Measurements from ENCODE around the gene ULK4.

The ULK4 gene

DNA sequence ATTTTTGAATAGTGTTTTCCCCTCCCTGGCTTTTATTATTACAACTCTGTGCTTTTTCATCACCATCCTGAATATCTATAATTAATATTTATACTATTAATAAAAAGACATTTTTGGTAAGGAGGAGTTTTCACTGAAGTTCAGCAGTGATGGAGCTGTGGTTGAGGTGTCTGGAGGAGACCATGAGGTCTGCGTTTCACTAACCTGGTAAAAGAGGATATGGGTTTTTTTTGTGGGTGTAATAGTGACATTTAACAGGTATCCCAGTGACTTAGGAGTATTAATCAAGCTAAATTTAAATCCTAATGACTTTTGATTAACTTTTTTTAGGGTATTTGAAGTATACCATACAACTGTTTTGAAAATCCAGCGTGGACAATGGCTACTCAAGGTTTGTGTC lies 738.2 kb downstream of the ULK4 start:
- Histone ChIP-seq H3K36me3 (ENCODE audit: control insufficient read depth in 2 of 2, insufficient read depth in 1 of 2, low read length in 2 of 2) (peaks cover 4 to 51% of the 10 kb centered on the region in 2 experiments), H3K4me1 (ENCODE audit: control insufficient read depth, insufficient read depth, low read length) (no peaks in the 10 kb centered on the region; the same call in 1 of the 2 replicates), H3K4me3 (ENCODE audit: low read depth, low read length) (no peak overlapping the region), H3K27ac (ENCODE audit: extremely low read depth, low read depth, low read length) (no peak overlapping the region), H3K9me3 (ENCODE audit: control insufficient read depth, insufficient read depth, low read depth, low read length) (no peaks in the 10 kb centered on the region)
- POLR2A ChIA-PET: no interaction called here
- CTCF ChIA-PET: no interaction called here
- no peak for TF ChIP-seq HOXD13 (CRISPR knock-in tag; IDR thresholded peaks at IDR 0.05; ENCODE audit: borderline replicate concordance)
- TF ChIP-seq, protein P1, sequence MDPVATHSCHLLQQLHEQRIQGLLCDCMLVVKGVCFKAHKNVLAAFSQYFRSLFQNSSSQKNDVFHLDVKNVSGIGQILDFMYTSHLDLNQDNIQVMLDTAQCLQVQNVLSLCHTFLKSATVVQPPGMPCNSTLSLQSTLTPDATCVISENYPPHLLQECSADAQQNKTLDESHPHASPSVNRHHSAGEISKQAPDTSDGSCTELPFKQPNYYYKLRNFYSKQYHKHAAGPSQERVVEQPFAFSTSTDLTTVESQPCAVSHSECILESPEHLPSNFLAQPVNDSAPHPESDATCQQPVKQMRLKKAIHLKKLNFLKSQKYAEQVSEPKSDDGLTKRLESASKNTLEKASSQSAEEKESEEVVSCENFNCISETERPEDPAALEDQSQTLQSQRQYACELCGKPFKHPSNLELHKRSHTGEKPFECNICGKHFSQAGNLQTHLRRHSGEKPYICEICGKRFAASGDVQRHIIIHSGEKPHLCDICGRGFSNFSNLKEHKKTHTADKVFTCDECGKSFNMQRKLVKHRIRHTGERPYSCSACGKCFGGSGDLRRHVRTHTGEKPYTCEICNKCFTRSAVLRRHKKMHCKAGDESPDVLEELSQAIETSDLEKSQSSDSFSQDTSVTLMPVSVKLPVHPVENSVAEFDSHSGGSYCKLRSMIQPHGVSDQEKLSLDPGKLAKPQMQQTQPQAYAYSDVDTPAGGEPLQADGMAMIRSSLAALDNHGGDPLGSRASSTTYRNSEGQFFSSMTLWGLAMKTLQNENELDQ (tag by site-specific recombination; IDR thresholded peaks at IDR 0.05; ENCODE audit: low read depth): no peak
- TF ChIP-seq YY1 (tag by site-specific recombination; IDR thresholded peaks at IDR 0.05): no peak
- TF ChIP-seq, protein P2, sequence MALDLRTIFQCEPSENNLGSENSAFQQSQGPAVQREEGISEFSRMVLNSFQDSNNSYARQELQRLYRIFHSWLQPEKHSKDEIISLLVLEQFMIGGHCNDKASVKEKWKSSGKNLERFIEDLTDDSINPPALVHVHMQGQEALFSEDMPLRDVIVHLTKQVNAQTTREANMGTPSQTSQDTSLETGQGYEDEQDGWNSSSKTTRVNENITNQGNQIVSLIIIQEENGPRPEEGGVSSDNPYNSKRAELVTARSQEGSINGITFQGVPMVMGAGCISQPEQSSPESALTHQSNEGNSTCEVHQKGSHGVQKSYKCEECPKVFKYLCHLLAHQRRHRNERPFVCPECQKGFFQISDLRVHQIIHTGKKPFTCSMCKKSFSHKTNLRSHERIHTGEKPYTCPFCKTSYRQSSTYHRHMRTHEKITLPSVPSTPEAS (tag by site-specific recombination; IDR thresholded peaks at IDR 0.05): no peak
- TF ChIP-seq, protein P3, sequence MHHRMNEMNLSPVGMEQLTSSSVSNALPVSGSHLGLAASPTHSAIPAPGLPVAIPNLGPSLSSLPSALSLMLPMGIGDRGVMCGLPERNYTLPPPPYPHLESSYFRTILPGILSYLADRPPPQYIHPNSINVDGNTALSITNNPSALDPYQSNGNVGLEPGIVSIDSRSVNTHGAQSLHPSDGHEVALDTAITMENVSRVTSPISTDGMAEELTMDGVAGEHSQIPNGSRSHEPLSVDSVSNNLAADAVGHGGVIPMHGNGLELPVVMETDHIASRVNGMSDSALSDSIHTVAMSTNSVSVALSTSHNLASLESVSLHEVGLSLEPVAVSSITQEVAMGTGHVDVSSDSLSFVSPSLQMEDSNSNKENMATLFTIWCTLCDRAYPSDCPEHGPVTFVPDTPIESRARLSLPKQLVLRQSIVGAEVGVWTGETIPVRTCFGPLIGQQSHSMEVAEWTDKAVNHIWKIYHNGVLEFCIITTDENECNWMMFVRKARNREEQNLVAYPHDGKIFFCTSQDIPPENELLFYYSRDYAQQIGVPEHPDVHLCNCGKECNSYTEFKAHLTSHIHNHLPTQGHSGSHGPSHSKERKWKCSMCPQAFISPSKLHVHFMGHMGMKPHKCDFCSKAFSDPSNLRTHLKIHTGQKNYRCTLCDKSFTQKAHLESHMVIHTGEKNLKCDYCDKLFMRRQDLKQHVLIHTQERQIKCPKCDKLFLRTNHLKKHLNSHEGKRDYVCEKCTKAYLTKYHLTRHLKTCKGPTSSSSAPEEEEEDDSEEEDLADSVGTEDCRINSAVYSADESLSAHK (tag by site-specific recombination; IDR thresholded peaks at IDR 0.05): no peak
- no peak for TF ChIP-seq ZNF791 (tag by site-specific recombination; IDR thresholded peaks at IDR 0.05)
- TF ChIP-seq ZNF335 (tag by site-specific recombination; conservative IDR thresholded peaks at IDR 0.05): no peak
- TF ChIP-seq, protein P4, sequence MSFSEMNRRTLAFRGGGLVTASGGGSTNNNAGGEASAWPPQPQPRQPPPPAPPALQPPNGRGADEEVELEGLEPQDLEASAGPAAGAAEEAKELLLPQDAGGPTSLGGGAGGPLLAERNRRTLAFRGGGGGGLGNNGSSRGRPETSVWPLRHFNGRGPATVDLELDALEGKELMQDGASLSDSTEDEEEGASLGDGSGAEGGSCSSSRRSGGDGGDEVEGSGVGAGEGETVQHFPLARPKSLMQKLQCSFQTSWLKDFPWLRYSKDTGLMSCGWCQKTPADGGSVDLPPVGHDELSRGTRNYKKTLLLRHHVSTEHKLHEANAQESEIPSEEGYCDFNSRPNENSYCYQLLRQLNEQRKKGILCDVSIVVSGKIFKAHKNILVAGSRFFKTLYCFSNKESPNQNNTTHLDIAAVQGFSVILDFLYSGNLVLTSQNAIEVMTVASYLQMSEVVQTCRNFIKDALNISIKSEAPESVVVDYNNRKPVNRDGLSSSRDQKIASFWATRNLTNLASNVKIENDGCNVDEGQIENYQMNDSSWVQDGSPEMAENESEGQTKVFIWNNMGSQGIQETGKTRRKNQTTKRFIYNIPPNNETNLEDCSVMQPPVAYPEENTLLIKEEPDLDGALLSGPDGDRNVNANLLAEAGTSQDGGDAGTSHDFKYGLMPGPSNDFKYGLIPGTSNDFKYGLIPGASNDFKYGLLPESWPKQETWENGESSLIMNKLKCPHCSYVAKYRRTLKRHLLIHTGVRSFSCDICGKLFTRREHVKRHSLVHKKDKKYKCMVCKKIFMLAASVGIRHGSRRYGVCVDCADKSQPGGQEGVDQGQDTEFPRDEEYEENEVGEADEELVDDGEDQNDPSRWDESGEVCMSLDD (tag by site-specific recombination; IDR thresholded peaks at IDR 0.05): no peak
- TF ChIP-seq ZNF623 (tag by site-specific recombination; IDR thresholded peaks at IDR 0.05): no peak

DNA sequence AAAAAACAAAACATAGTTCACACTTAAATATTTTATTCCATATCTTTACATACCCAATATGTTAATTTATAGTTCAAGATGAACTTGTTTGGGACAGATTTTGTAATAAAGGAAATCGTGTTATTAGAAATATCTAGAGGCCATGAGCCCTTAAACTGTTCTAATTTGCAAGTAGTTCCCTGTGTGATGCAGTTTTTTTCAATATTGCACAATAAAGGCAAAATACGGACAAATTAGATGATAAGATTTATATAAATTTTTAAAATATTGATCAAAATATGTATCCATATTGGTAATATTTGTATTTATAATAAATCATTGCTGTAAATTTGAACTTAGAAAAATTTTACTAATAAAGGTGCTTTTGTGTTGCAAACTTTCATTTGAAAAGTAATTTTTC lies 738.8 kb downstream of the ULK4 start:
- Histone ChIP-seq H3K4me3 (ENCODE audit: low read depth, low read length) (no peak overlapping the region), H3K27ac (ENCODE audit: extremely low read depth, low read depth, low read length) (no peak overlapping the region), H3K4me1 (ENCODE audit: control insufficient read depth, insufficient read depth, low read length) (no peaks in the 10 kb centered on the region; the same call in 1 of the 2 replicates), H3K9me3 (ENCODE audit: control insufficient read depth, insufficient read depth, low read depth, low read length) (no peaks in the 10 kb centered on the region), H3K36me3 (ENCODE audit: control insufficient read depth in 2 of 2, insufficient read depth in 1 of 2, low read length in 2 of 2) (peaks cover 4 to 45% of the 10 kb centered on the region in 2 experiments)
- POLR2A ChIA-PET: no interaction called here
- TF ChIP-seq ZNF37A (tag by site-specific recombination; IDR thresholded peaks at IDR 0.05) (no peak), ZNF2 (tag by site-specific recombination; IDR thresholded peaks at IDR 0.05) (no peak)
- CTCF ChIA-PET: no interaction called here

DNA sequence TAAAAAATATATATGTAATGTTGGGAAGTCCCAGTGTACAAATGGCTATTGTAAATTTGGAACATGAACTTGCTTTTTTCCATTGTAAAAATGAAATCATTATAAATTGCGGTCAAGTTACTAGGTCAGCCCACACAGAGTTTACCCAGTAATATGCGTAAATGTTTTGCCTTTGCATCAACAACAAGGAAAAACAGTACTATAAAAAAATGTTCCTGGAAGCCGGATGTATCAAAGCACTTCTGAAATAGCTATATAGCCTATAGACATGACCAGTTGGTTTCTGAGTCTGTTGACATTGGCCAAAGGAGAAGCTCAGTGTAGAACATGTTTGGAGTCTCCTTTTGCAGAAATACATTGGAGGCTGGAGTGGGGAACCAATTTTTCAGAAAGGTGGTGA lies 739.4 kb downstream of the ULK4 start:
- Histone ChIP-seq H3K4me1 (ENCODE audit: control insufficient read depth, insufficient read depth, low read length) (no peaks in the 10 kb centered on the region; the same call in 1 of the 2 replicates), H3K36me3 (ENCODE audit: control insufficient read depth in 2 of 2, insufficient read depth in 1 of 2, low read length in 2 of 2) (peaks cover 4 to 39% of the 10 kb centered on the region in 2 experiments; a peak in 2 of 3 replicates), H3K9me3 (ENCODE audit: control insufficient read depth, insufficient read depth, low read depth, low read length) (no peaks in the 10 kb centered on the region), H3K4me3 (ENCODE audit: low read depth, low read length) (no peak overlapping the region), H3K27ac (ENCODE audit: extremely low read depth, low read depth, low read length) (no peak overlapping the region)
- ChIA-PET CTCF (no interaction called here), POLR2A (no interaction called here)
- no peak for TF ChIP-seq KLF8 (tag by site-specific recombination; IDR thresholded peaks at IDR 0.05)
- no peak for TF ChIP-seq SP2 (tag by site-specific recombination; IDR thresholded peaks at IDR 0.05)
- no peak for TF ChIP-seq GLI4 (tag by site-specific recombination; IDR thresholded peaks at IDR 0.05)
- no peak for TF ChIP-seq ZNF792 (tag by site-specific recombination; IDR thresholded peaks at IDR 0.05)
- TF ChIP-seq, protein P5, sequence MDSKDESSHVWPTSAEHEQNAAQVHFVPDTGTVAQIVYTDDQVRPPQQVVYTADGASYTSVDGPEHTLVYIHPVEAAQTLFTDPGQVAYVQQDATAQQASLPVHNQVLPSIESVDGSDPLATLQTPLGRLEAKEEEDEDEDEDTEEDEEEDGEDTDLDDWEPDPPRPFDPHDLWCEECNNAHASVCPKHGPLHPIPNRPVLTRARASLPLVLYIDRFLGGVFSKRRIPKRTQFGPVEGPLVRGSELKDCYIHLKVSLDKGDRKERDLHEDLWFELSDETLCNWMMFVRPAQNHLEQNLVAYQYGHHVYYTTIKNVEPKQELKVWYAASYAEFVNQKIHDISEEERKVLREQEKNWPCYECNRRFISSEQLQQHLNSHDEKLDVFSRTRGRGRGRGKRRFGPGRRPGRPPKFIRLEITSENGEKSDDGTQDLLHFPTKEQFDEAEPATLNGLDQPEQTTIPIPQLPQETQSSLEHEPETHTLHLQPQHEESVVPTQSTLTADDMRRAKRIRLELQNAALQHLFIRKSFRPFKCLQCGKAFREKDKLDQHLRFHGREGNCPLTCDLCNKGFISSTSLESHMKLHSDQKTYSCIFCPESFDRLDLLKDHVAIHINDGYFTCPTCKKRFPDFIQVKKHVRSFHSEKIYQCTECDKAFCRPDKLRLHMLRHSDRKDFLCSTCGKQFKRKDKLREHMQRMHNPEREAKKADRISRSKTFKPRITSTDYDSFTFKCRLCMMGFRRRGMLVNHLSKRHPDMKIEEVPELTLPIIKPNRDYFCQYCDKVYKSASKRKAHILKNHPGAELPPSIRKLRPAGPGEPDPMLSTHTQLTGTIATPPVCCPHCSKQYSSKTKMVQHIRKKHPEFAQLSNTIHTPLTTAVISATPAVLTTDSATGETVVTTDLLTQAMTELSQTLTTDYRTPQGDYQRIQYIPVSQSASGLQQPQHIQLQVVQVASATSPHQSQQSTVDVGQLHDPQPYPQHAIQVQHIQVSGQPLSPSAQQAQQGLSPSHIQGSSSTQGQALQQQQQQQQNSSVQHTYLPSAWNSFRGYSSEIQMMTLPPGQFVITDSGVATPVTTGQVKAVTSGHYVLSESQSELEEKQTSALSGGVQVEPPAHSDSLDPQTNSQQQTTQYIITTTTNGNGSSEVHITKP (tag by site-specific recombination; IDR thresholded peaks at IDR 0.05): no peak
- TF ChIP-seq HOXC10 (CRISPR knock-in tag; IDR thresholded peaks at IDR 0.05): no peak
- TF ChIP-seq ZNF621 (tag by site-specific recombination; IDR thresholded peaks at IDR 0.05): no peak
- no peak for TF ChIP-seq KLF7 (tag by site-specific recombination; IDR thresholded peaks at IDR 0.05; ENCODE audit: borderline replicate concordance)
- no peak for TF ChIP-seq ZNF335 (tag by site-specific recombination; conservative IDR thresholded peaks at IDR 0.05)
- TF ChIP-seq ZNF324 (tag by site-specific recombination; IDR thresholded peaks at IDR 0.05): no peak
